ENCODE data around the gene SPDL1. TPM values are rescaled to one million over a fixed set of nuclear protein-coding genes. Genes with fewer than 3 reads are reported as not detected.
A peak's percentile ranks its signal among the peaks of the same experiment; 100 is the strongest.

Gene SPDL1
- total RNA-seq, 4 donors from 2014 or later = 4.1 to 19.3 (median 7.6) TPM

- TF ChIP-seq CTCF (IDR thresholded peaks at IDR 0.05) (no peak), POLR2A (IDR thresholded peaks at IDR 0.05) (no peak)
- WGBS, 2 donors = 75% methylated on average over 7 of the region's 7 CpGs
- no peaks in the 10 kb centered on the region for H3K9me3 ChIP-seq
- intact Hi-C loops (cut with DNase I) = no loop called here
- no peaks in the 10 kb centered on the region for H3K4me1 ChIP-seq
- DNase-seq = no peak
- no peaks in the 10 kb centered on the region for H3K36me3 ChIP-seq
- no peak overlapping the region for H3K27ac ChIP-seq
- H3K4me3 ChIP-seq (replicated peaks in 1 of 3) = no peak overlapping the region
- H3K27me3 ChIP-seq = no peaks in the 10 kb centered on the region
Observed at GRCh38 chr5:169649486-169649885, 65.9 kb downstream of the SPDL1 start.

GRCh38 chr5:169650701-169651331, 67.2 kb downstream of the SPDL1 start:
- WGBS, 2 donors = 81 to 82% methylated on average over 5 of the region's 5 CpGs
- Histone ChIP-seq H3K4me1 (no peaks in the 10 kb centered on the region), H3K27ac (no peak overlapping the region), H3K4me3 (replicated peaks in 1 of 3) (no peak overlapping the region), H3K9me3 (no peaks in the 10 kb centered on the region), H3K36me3 (no peaks in the 10 kb centered on the region), H3K27me3 (no peaks in the 10 kb centered on the region)
- intact Hi-C loops (cut with DNase I) = no loop called here
- no peak for DNase-seq
- TF ChIP-seq CTCF (IDR thresholded peaks at IDR 0.05) (no peak), POLR2A (IDR thresholded peaks at IDR 0.05) (no peak)

- Histone ChIP-seq H3K4me1 (no peaks in the 10 kb centered on the region), H3K27ac (no peak overlapping the region), H3K36me3 (no peaks in the 10 kb centered on the region), H3K27me3 (no peaks in the 10 kb centered on the region), H3K9me3 (no peaks in the 10 kb centered on the region), H3K4me3 (replicated peaks in 1 of 3) (no peak overlapping the region)
- intact Hi-C loops (cut with DNase I) = no loop called here
- 47 to 69% methylated on average over 5 of the region's 5 CpGs for WGBS, 2 donors
- no peak for DNase-seq
- TF ChIP-seq CTCF (IDR thresholded peaks at IDR 0.05) = no peak
- no peak for TF ChIP-seq POLR2A (IDR thresholded peaks at IDR 0.05)
Observed at GRCh38 chr5:169651526-169651925, 68.0 kb downstream of the SPDL1 start.

GRCh38 chr5:169652057-169652456, 68.5 kb downstream of the SPDL1 start:
- Histone ChIP-seq H3K36me3 (no peaks in the 10 kb centered on the region), H3K4me1 (no peaks in the 10 kb centered on the region), H3K27me3 (no peaks in the 10 kb centered on the region), H3K9me3 (no peaks in the 10 kb centered on the region), H3K4me3 (replicated peaks in 1 of 3) (no peak overlapping the region), H3K27ac (no peak overlapping the region)
- 11 to 20% methylated on average over 1 of the region's 1 CpG for WGBS, 2 donors
- peak; percentile 22 to 34 for DNase-seq
- intact Hi-C loops (cut with DNase I) = no loop called here
- TF ChIP-seq POLR2A (IDR thresholded peaks at IDR 0.05) (no peak), CTCF (IDR thresholded peaks at IDR 0.05) (no peak)

GRCh38 chr5:169653091-169653490, 69.5 kb downstream of the SPDL1 start:
- Histone ChIP-seq H3K27me3 (no peaks in the 10 kb centered on the region), H3K4me1 (no peaks in the 10 kb centered on the region), H3K4me3 (replicated peaks in 1 of 3) (no peak overlapping the region), H3K36me3 (no peaks in the 10 kb centered on the region), H3K9me3 (no peaks in the 10 kb centered on the region), H3K27ac (no peak overlapping the region)
- 88 to 94% methylated on average over 5 of the region's 5 CpGs for WGBS, 2 donors
- no peak for TF ChIP-seq CTCF (IDR thresholded peaks at IDR 0.05)
- no peak for TF ChIP-seq POLR2A (IDR thresholded peaks at IDR 0.05)
- intact Hi-C loops (cut with DNase I) = no loop called here
- DNase-seq = no peak

Small RNA genes within 50 kb of the gene (small RNA-seq; reads per million reads assigned to genes)
- not detected for gene RNU6-477P

Other genes with a start within 250 kb of the SPDL1 start
- 10 to 100 TPM in 2 of 4 donors, 1 to 10 TPM in 2; 4.3 to 14.1 (median 8.6) TPM for gene DOCK2, start 53.5 kb downstream of the SPDL1 start, total RNA-seq